NK-92 (cell line): ENCODE data around the gene LAX1.
"Not testable (repeated sequence)": the region's sequence is repeated elsewhere in the genome, so short reads cannot be mapped to it uniquely, and the experiment has no call there.

ENCODE experiments used
- DNase-seq: peaks from one replicate; lab custom pipeline; 2025; ENCODE audit not compliant: unreplicated experiment; lab: John Stamatoyannopoulos, UW

Gene LAX1

GRCh38 chr1:203765029-203765837 is at the start of gene LAX1:
LAX1 (plus strand) TSS chr1:203765183; CDS start chr1:203765566, 383 bp downstream.
- peak; percentile 26 for DNase-seq

GRCh38 chr1:203717120-203717519 is 47.9 kb upstream of the LAX1 start:
- DNase-seq = no peak

GRCh38 chr1:203720242-203720641 is 44.7 kb upstream of the LAX1 start:
- DNase-seq = no peak

- DNase-seq = no peak
These were observed 42.1 kb upstream of the LAX1 start for GRCh38 chr1:203722909-203723308.

- DNase-seq = no peak
These were observed 38.5 kb upstream of the LAX1 start for GRCh38 chr1:203726417-203726867.

GRCh38 chr1:203733009-203733863 is 31.7 kb upstream of the LAX1 start:
- DNase-seq = no peak

GRCh38 chr1:203742436-203742835 is 22.5 kb upstream of the LAX1 start:
- DNase-seq = no peak

- no peak for DNase-seq
These were observed 21.9 kb upstream of the LAX1 start for GRCh38 chr1:203743091-203743571.

GRCh38 chr1:203744075-203744972 is 20.7 kb upstream of the LAX1 start:
- no peak for DNase-seq

GRCh38 chr1:203746281-203746680 is 18.7 kb upstream of the LAX1 start:
- DNase-seq = no peak

- DNase-seq = no peak
These were observed 13.9 kb upstream of the LAX1 start for GRCh38 chr1:203751051-203751450.

- DNase-seq = not testable (repeated sequence)
These were observed 13.2 kb upstream of the LAX1 start for GRCh38 chr1:203751618-203752361.

- DNase-seq = no peak
These were observed 10.5 kb upstream of the LAX1 start for GRCh38 chr1:203754455-203754864.

GRCh38 chr1:203756036-203756435 is 8.9 kb upstream of the LAX1 start:
- no peak for DNase-seq

GRCh38 chr1:203758749-203759148 is 6.2 kb upstream of the LAX1 start:
- not testable (repeated sequence) for DNase-seq

- DNase-seq = no peak
These were observed 4.5 kb upstream of the LAX1 start for GRCh38 chr1:203760506-203760905.

- not testable (repeated sequence) for DNase-seq
These were observed 3.0 kb upstream of the LAX1 start for GRCh38 chr1:203761958-203762357.

- DNase-seq = no peak
These were observed 1.5 kb upstream of the LAX1 start for GRCh38 chr1:203763505-203763904.

GRCh38 chr1:203764105-203765028 is 616 bp upstream of the LAX1 start:
- no peak for DNase-seq
